Measurements from ENCODE around the gene HAND1. TPM values are rescaled to one million over a fixed set of nuclear protein-coding genes. Genes with fewer than 3 reads are reported as not detected.

The HAND1 gene
- polyA plus RNA-seq, 4 donors = not detected

GRCh38 chr5:154479944-154480750 lies 2.1 kb upstream of the HAND1 start:
- DNase-seq (ENCODE audit: low read depth in 4 of 4, low spot score in 2 of 4) = no peak

GRCh38 chr5:154479160-154479943 lies 1.3 kb upstream of the HAND1 start:
- no peak for DNase-seq (ENCODE audit: low read depth in 4 of 4, low spot score in 2 of 4)

DNA sequence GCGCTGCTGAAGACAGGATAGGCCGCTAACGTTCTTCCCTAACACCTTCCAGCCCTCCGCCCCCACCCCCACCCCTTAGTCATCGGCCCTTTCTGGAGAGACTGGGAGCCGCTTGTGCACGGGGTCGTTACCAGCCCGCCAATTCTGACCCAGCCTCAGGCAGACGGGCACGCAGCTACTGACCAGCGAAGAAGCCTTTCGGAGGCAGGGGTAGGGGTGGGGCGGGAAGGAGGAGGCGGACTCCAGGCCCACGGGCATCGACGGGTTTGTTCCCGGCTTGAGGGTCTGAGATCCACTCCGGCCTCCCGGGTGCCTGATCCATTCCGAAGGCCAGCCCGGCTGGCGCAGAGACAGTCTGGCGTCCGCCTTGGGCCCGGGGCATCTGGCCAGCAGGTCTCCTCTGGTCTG lies 729 bp upstream of the HAND1 start:
- DNase-seq (ENCODE audit: low read depth in 4 of 4, low spot score in 2 of 4) = no peak

GRCh38 chr5:154477382-154478223 lies 424 bp downstream of the HAND1 start:
- no peak for DNase-seq (ENCODE audit: low read depth in 4 of 4, low spot score in 2 of 4)

DNA sequence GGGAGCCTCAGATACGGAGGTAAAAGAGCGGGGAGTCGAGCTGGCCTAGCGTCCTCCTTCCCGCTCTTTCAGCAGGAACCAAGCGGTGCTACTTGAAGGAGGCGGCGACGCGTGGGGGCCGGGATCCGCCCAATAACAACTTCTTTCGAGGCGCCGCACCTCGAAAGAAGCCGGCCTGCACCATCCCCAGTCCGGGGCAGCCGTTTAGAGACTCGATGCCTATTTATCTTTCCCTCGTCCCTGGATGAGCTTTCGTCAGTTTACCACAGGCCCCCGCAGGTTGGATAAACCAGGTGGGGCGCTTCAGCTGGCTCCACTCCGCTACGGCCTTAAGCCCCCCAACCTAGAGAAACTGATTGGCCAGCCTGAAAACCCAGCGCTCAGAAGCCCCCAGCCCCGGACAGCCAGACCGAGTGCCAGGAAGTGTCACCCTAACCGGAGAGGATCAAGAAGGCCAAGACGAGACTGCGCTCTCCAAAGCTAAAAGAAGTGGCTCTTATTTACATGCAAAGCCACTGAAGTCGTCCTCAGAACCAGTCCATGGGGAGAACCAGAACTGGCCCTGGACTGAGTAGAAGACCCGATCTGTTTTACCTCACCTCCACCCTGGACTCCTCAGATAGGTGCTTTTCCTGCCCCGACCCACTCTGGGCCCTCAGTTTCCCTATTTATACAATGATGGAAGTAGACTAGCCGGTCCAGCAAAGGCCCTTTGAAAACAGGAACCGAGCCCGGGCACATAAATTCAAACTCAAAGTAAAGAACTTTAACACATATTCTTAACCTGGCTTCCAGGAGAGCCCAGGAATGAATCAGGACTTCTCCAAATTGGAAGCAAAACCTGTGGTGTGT lies 1.4 kb downstream of the HAND1 start:
- no peak for DNase-seq (ENCODE audit: low read depth in 4 of 4, low spot score in 2 of 4)

- DNase-seq (ENCODE audit: low read depth in 4 of 4, low spot score in 2 of 4) = no peak
These were observed 2.3 kb downstream of the HAND1 start for GRCh38 chr5:154475591-154476353.

DNA sequence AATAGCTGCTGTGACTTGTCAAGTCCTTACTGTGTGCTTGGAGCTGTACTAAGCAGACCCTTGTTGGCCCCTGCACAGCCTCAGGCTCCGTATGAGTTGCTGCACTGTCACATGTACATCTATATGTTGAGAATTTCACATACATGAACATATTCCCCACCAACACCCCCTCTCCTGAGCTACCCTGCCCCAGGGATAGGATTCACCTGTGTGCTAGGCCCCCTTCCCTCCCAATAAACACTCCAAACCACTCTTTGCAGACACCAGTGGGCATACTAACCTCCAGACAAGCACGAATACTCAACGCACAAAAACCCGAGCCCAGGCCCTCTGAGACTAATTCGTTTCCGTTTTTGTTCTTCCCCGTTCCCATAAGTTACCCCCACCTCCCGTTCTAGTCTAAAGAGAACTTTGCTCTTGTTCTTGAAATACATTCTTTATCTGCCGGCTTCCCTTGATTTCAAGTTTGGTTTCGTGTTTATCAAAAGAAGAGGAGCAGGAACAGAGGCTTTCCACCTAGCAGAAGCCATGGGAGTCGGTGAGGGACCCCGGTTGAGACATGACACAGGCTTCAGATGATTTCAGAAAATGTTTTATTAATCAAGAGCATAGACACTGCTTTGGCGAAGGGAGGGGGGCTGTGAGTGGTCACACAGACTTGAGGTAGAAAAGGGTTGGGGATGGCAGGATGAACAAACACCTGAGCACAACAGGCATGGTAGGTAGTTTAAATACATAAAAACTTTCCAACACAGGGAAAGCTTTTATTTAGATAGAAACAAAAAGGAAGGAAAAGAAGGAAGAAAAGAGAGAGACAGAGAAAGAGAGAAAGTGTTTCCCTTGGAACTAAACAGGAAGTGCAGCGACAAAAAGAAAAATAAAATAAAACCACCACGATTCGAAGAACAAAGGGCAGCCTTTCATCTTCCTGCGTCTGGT lies 3.4 kb downstream of the HAND1 start:
- DNase-seq (ENCODE audit: low read depth in 4 of 4, low spot score in 2 of 4) = no peak

GRCh38 chr5:154473581-154474283 lies 4.3 kb downstream of the HAND1 start:
- no peak for DNase-seq (ENCODE audit: low read depth in 4 of 4, low spot score in 2 of 4)

GRCh38 chr5:154472871-154473580 lies 5.0 kb downstream of the HAND1 start:
- no peak for DNase-seq (ENCODE audit: low read depth in 4 of 4, low spot score in 2 of 4)

- no peak for DNase-seq (ENCODE audit: low read depth in 4 of 4, low spot score in 2 of 4)
These were observed 6.8 kb downstream of the HAND1 start for GRCh38 chr5:154470947-154471870.

DNA sequence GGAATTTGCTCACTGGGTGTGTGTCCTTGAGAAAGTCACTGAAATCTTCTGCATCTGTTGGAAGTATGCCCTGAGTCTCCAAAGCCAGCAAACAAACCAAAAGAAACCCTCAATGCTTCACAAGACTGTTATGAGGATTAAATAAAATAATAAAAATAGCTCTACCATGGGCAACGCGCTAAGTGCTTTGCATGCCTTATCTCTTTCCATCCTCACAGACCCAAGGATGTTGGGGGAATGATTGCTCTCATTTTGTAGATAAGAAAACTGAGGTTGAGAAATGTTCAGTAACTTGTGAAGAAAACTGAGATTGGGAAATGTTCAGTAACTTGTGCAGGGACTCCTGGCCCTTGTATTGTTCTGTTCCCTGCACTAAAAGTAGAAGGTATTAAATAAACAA lies 7.9 kb downstream of the HAND1 start:
- no peak for DNase-seq (ENCODE audit: low read depth in 4 of 4, low spot score in 2 of 4)

GRCh38 chr5:154467655-154468354 lies 10.2 kb downstream of the HAND1 start:
- DNase-seq (ENCODE audit: low read depth in 4 of 4, low spot score in 2 of 4) = no peak

DNA sequence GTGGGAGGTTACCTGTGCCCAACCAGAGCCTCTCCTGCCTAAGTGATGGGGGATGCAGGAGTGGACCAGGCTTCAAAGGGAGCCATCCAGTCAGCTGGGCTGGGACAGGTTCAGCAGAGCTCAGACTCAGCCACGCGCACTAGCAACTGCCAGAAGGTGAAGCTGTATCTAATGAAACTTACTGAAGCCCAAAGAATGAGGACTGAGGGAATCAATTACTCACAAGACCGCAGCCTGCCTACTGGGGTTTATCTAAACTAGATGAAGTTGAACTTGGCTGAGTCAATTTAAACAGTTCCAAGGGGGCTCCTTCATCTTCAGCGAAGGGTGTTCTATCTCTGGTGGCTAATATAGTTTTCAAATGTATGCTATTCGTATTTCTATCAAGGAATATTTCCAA lies 11.4 kb downstream of the HAND1 start:
- no peak for DNase-seq (ENCODE audit: low read depth in 4 of 4, low spot score in 2 of 4)

DNA sequence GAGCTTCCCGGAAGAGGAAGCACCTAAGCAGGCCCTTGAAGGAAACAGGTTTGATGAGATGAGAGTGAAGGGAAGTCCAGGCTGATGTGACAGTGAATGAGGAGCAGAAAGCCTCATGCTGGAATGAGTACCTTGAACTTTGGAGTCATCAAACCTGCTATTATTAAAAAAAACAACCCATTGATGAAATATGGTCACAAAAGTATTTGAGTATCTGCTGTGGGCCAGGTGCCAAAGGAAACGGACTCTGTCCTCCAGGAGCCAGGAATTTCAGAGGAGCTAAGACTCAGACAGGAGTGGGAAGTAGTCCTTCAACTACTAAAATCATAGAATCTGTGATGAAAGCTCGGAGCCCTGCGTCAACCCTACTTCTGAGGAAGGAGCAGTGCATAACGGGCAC lies 11.9 kb downstream of the HAND1 start:
- DNase-seq (ENCODE audit: low read depth in 4 of 4, low spot score in 2 of 4) = no peak

- no peak for DNase-seq (ENCODE audit: low read depth in 4 of 4, low spot score in 2 of 4)
These were observed 12.9 kb downstream of the HAND1 start for GRCh38 chr5:154465169-154465568.
